H9 (cell line): ENCODE data around the gene PDXK. TPM values are rescaled to one million over a fixed set of nuclear protein-coding genes. Genes with fewer than 3 reads are reported as not detected.

Experiments used
- DNase-seq: peaks from one replicate; pipeline ENCODE4 v3.0.0-alpha.2; 2017
- H2AFZ ChIP-seq: one replicate; pipeline ENCODE4 v1.6.1; 2013; ENCODE audit warnings: mild to moderate bottlenecking, low read length, control low read depth, moderate library complexity
- H2AK5ac ChIP-seq: 2 replicates; pipeline ENCODE4 v1.6.1; 2013; ENCODE audit warnings: low read length, control low read depth, mixed read lengths; ENCODE audit not compliant: insufficient read length
- H2BK120ac ChIP-seq: one replicate; pipeline ENCODE4 v1.6.1; 2013; ENCODE audit warnings: low read depth, mild to moderate bottlenecking, low read length, control low read depth, inconsistent platforms; ENCODE audit not compliant: poor library complexity, severe bottlenecking
- H2BK12ac ChIP-seq: 2 replicates; pipeline ENCODE4 v1.6.1; 2013; ENCODE audit warnings: low read length, control low read depth, mixed read lengths, low read depth; ENCODE audit not compliant: insufficient read length
- H2BK15ac ChIP-seq: 2 replicates; pipeline ENCODE4 v1.6.1; 2013; ENCODE audit warnings: low read depth, low read length, control low read depth
- H2BK20ac ChIP-seq: one replicate; pipeline ENCODE4 v1.6.1; 2013; ENCODE audit warnings: low read depth, mild to moderate bottlenecking, low read length, control low read depth, inconsistent platforms; ENCODE audit not compliant: poor library complexity, severe bottlenecking
- H2BK5ac ChIP-seq: 2 replicates; pipeline ENCODE4 v1.6.1; 2013; ENCODE audit warnings: low read length, control low read depth, mixed read lengths; ENCODE audit not compliant: insufficient read length
- H3K14ac ChIP-seq: 2 replicates; pipeline ENCODE4 v1.6.1; 2013; ENCODE audit warnings: low read length, control low read depth; ENCODE audit not compliant: insufficient read depth
- H3K18ac ChIP-seq: 2 replicates; pipeline ENCODE4 v1.6.1; 2013; ENCODE audit warnings: low read depth, mild to moderate bottlenecking, mixed read lengths, low read length, control low read depth; ENCODE audit not compliant: insufficient read length
- H3K23ac ChIP-seq: 2 replicates; pipeline ENCODE4 v1.6.1; 2013; ENCODE audit warnings: low read length, control low read depth, mixed read lengths, low read depth; ENCODE audit not compliant: insufficient read length
- H3K23me2 ChIP-seq: 2 replicates; pipeline ENCODE4 v1.6.1; 2013; ENCODE audit warnings: low read depth, mild to moderate bottlenecking, mixed read lengths, low read length, control low read depth; ENCODE audit not compliant: insufficient read length, poor library complexity, severe bottlenecking
- H3K27ac ChIP-seq: 2 replicates; pipeline ENCODE4 v1.5.1; 2013; ENCODE audit warnings: low read length, control low read depth, mixed read lengths, low read depth; ENCODE audit not compliant: insufficient read length
- H3K27me3 ChIP-seq: 2 replicates; pipeline ENCODE4 v1.6.1; 2013; ENCODE audit warnings: low read length, control low read depth, inconsistent platforms; ENCODE audit not compliant: insufficient read depth
- H3K4ac ChIP-seq: 2 replicates; pipeline ENCODE4 v1.6.1; 2013; ENCODE audit warnings: low read depth, mild to moderate bottlenecking, control low read depth, inconsistent platforms, low read length, moderate library complexity
- H3K4me1 ChIP-seq: 2 replicates; pipeline ENCODE4 v1.6.1; 2013; ENCODE audit warnings: low read length, control low read depth, inconsistent platforms; ENCODE audit not compliant: insufficient read depth
- H3K4me2 ChIP-seq: 2 replicates; pipeline ENCODE4 v1.6.1; 2013; ENCODE audit warnings: low read length, control low read depth, mixed read lengths; ENCODE audit not compliant: insufficient read length, insufficient read depth
- H3K56ac ChIP-seq: 2 replicates; pipeline ENCODE4 v1.6.1; 2013; ENCODE audit warnings: low read depth, mild to moderate bottlenecking, mixed read lengths, low read length, control low read depth; ENCODE audit not compliant: insufficient read length
- H3K79me1 ChIP-seq: 2 replicates; pipeline ENCODE4 v1.6.1; 2013; ENCODE audit warnings: low read depth, mild to moderate bottlenecking, moderate library complexity, low read length, control low read depth, inconsistent platforms; ENCODE audit not compliant: insufficient read depth, poor library complexity, severe bottlenecking
- H3K79me2 ChIP-seq: 2 replicates; pipeline ENCODE4 v1.6.1; 2013; ENCODE audit warnings: low read length, control low read depth, inconsistent platforms; ENCODE audit not compliant: insufficient read depth
- H3K9ac ChIP-seq: 2 replicates; pipeline ENCODE4 v1.6.1; 2013; ENCODE audit warnings: low read length, control low read depth, mixed read lengths; ENCODE audit not compliant: insufficient read length; ENCODE audit errors: extremely low read depth
- H3K9me3 ChIP-seq: one replicate; pipeline ENCODE4 v1.6.1; 2013; ENCODE audit warnings: low read depth, low read length, inconsistent platforms; ENCODE audit not compliant: control insufficient read depth
- H3T11ph ChIP-seq: one replicate; pipeline ENCODE4 v1.6.1; 2013; ENCODE audit warnings: mild to moderate bottlenecking, low read length, control low read depth, inconsistent platforms
- H4K20me1 ChIP-seq: one replicate; pipeline ENCODE4 v1.6.1; 2013; ENCODE audit not compliant: control insufficient read depth, insufficient read length, insufficient read depth
- H4K5ac ChIP-seq: 2 replicates; pipeline ENCODE4 v1.6.1; 2013; ENCODE audit warnings: low read depth, mild to moderate bottlenecking, mixed read lengths, low read length, control low read depth; ENCODE audit not compliant: insufficient read length
- H4K8ac ChIP-seq: replicated peaks from 2 replicates; pipeline ENCODE4 v1.6.1; 2013; ENCODE audit warnings: low read length, control low read depth, mixed read lengths, low read depth; ENCODE audit not compliant: insufficient read length
- H4K91ac ChIP-seq: 2 replicates; pipeline ENCODE4 v1.6.1; 2013; ENCODE audit warnings: low read depth, mild to moderate bottlenecking, moderate library complexity, mixed read lengths, low read length, control low read depth; ENCODE audit not compliant: insufficient read length
- H3K27ac Mint-ChIP-seq, 3 experiments: 2 replicates in 2 of 3; 3 replicates in 1 of 3; pipeline ENCODE4 v1.8.0; 2020 to 2021; ENCODE audit warnings: mixed read lengths in 3 of 3, mild to moderate bottlenecking in 1 of 3, moderate library complexity in 1 of 3
- H3K27me3 Mint-ChIP-seq: 2 replicates; pipeline ENCODE4 v1.8.0; 2021; ENCODE audit warnings: low read depth, mild to moderate bottlenecking, moderate library complexity, mixed read lengths
- H3K36me3 Mint-ChIP-seq, 3 experiments: 2 replicates in 2 of 3; 3 replicates in 1 of 3; pipeline ENCODE4 v1.8.0; 2020 to 2021; ENCODE audit warnings: low read depth in 3 of 3, mixed read lengths in 3 of 3; ENCODE audit not compliant: insufficient read depth in 1 of 3
- H3K4me1 Mint-ChIP-seq, 2 experiments: 2 replicates each; pipeline ENCODE4 v1.8.0; 2020; ENCODE audit warnings: mixed read lengths in 2 of 2
- H3K4me3 Mint-ChIP-seq, 2 experiments: 2 replicates in 1 of 2; 3 replicates in 1 of 2; pipeline ENCODE4 v1.8.0; 2020 to 2021; ENCODE audit warnings: mild to moderate bottlenecking in 2 of 2, mixed read lengths in 2 of 2, moderate library complexity in 1 of 2
- H3K9me3 Mint-ChIP-seq, 2 experiments: 2 replicates in 1 of 2; 3 replicates in 1 of 2; pipeline ENCODE4 v1.8.0; 2020; ENCODE audit warnings: mild to moderate bottlenecking in 2 of 2, mixed read lengths in 2 of 2, moderate library complexity in 1 of 2
- WGBS: extraction: QIAGEN DNeasy Blood & Tissue Kit; methylation state at CpG from one replicate; pipeline ENCODE4 v1.1.7; 2013; ENCODE audit warnings: missing lambda C conversion rate, low lambda C conversion rate, mixed read lengths; ENCODE audit not compliant: insufficient read length; ENCODE audit errors: extremely low coverage; 5-methylcytosine and 5-hydroxymethylcytosine counted together
- total RNA-seq: library from RNA; stranded (reverse); gene quantifications from 2 replicates; pipeline ENCODE4 v1.2.1, GENCODE V29; 2021
- TF ChIP-seq, protein P1 (sequence below): fragments of 200-600 bp; sonication (generic); conservative IDR thresholded peaks from 3 replicates; pipeline ENCODE4 v1.8.0; 2021; ENCODE audit warnings: antibody characterized with exemption, mild to moderate bottlenecking

The PDXK gene
- total RNA-seq, 1 experiment from 2014 or later: 109 TPM

DNA sequence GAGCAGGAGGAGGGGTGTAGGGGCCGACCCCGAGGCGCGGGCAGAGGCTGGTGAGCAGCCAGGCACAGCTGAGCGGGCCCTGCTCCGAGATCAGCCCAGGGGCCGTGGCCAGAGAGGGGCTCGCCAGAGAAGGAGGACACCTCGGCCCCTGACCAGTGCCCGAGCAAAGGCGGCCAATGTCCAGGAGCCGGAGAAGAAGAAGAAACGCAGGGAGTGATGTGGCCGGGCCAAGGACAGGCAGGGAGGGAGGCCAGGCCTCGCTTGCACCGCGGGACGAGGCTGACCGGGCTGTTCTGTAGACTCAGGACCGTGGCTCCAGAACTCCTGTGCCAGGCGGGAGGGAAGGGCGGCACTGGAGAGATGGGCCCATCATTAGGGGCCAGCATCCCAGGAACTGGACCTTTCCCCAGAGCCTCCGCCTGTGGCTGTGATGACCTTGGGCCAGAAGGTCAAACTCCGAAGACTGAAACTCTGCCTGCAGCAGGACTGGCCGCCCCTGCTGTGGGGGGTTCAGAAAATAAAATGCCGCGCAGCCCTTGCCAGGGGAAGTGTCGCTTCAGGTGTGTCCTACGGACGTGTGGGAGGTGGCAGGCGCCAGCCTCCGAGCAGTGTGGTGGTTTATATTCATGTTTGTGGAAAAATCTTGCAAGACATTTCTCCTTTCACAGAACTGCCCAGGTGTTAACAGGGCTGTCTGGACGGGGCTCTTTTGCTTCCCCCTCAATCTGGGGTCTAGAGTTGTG is 84.8 kb downstream of the PDXK start:
- Histone ChIP-seq H3K27me3 (no peaks in the 10 kb centered on the region), H3K4me2 (no peak overlapping the region), H3K9me3 (no peaks in the 10 kb centered on the region), H2AK5ac (no peak overlapping the region), H2BK5ac (no peak overlapping the region), H3K18ac (no peak overlapping the region), H3K4me1 (no peaks in the 10 kb centered on the region), H3K27ac (no peak overlapping the region), H2BK12ac (no peak overlapping the region), H3K4ac (no peak overlapping the region), H3K79me2 (no peaks in the 10 kb centered on the region), H3K23ac (no peak overlapping the region), H3K14ac (no peak overlapping the region), H2AFZ (no peak overlapping the region), H4K8ac (no peak overlapping the region), H4K20me1 (no peaks in the 10 kb centered on the region), H3K56ac (no peak overlapping the region), H4K5ac (no peak overlapping the region), H3K9ac (no peak overlapping the region), H3T11ph (no peak overlapping the region), H2BK15ac (no peak overlapping the region), H3K79me1 (no peaks in the 10 kb centered on the region), H2BK120ac (no peak overlapping the region), H2BK20ac (no peak overlapping the region), H3K23me2 (no peaks in the 10 kb centered on the region), H4K91ac (no peak overlapping the region)
- H3K4me1 Mint-ChIP-seq: no peaks in the 10 kb centered on the region
- peaks cover 39 to 65% (median 63%) of the 10 kb centered on the region in 3 experiments for H3K36me3 Mint-ChIP-seq
- peak overlapping the region in 2 of 3 experiments; percentile 44 to 70; a peak in 2 of 7 replicates for H3K27ac Mint-ChIP-seq
- H3K9me3 Mint-ChIP-seq: no peaks in the 10 kb centered on the region
- no peaks in the 10 kb centered on the region for H3K27me3 Mint-ChIP-seq
- H3K4me3 Mint-ChIP-seq: no peak overlapping the region
- WGBS: no CpG with 5 or more reads among the region's 33 CpGs
- TF ChIP-seq, protein P1, sequence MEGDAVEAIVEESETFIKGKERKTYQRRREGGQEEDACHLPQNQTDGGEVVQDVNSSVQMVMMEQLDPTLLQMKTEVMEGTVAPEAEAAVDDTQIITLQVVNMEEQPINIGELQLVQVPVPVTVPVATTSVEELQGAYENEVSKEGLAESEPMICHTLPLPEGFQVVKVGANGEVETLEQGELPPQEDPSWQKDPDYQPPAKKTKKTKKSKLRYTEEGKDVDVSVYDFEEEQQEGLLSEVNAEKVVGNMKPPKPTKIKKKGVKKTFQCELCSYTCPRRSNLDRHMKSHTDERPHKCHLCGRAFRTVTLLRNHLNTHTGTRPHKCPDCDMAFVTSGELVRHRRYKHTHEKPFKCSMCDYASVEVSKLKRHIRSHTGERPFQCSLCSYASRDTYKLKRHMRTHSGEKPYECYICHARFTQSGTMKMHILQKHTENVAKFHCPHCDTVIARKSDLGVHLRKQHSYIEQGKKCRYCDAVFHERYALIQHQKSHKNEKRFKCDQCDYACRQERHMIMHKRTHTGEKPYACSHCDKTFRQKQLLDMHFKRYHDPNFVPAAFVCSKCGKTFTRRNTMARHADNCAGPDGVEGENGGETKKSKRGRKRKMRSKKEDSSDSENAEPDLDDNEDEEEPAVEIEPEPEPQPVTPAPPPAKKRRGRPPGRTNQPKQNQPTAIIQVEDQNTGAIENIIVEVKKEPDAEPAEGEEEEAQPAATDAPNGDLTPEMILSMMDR: no peak
- no peak for DNase-seq
